WTC11 (cell line): ENCODE data around the gene POLR3GL. TPM values are rescaled to one million over a fixed set of nuclear protein-coding genes. Genes with fewer than 3 reads are reported as not detected.

Experiments used
- ATAC-seq: fragments of 200-7000 bp; cut with Tn5 transposase; 2 replicates; pipeline ENCODE4 v1.10.0; 2021; ENCODE audit warnings: mild to moderate bottlenecking, moderate library complexity
- CTCF ChIA-PET: fragments of 300-600 bp; sonication (Branson Sonifier 250); formaldehyde crosslinking; loops from one replicate; lab custom pipeline; 2021; ENCODE audit warnings: antibody characterized with exemption; lab: Charles Lee
- POLR2A ChIA-PET: fragments of 350-600 bp; sonication (Branson Sonifier 250); formaldehyde crosslinking; loops from one replicate; lab custom pipeline; 2021; ENCODE audit warnings: antibody characterized with exemption; lab: Charles Lee
- DNase-seq: peaks from one replicate; pipeline ENCODE4 v3.0.0; 2021; ENCODE audit warnings: low spot score
- H3K27ac Mint-ChIP-seq: 2 replicates; pipeline ENCODE4 v1.8.0; 2021; ENCODE audit warnings: mixed read lengths
- H3K27me3 Mint-ChIP-seq: 2 replicates; pipeline ENCODE4 v1.8.0; 2021; ENCODE audit warnings: low read depth, mild to moderate bottlenecking, moderate library complexity, mixed read lengths
- H3K36me3 Mint-ChIP-seq: 2 replicates; pipeline ENCODE4 v1.8.0; 2021; ENCODE audit warnings: mixed read lengths
- H3K4me1 Mint-ChIP-seq: 2 replicates; pipeline ENCODE4 v1.8.0; 2022; ENCODE audit warnings: mixed read lengths
- H3K4me3 Mint-ChIP-seq: 2 replicates; pipeline ENCODE4 v1.8.0; 2021; ENCODE audit warnings: mild to moderate bottlenecking, moderate library complexity, mixed read lengths
- H3K9me3 Mint-ChIP-seq: 2 replicates; pipeline ENCODE4 v1.8.0; 2021; ENCODE audit warnings: mixed read lengths
- CREB1 ChIP-seq: sonication (generic); formaldehyde crosslinking; IDR thresholded peaks from 2 replicates; pipeline ENCODE4 v1.8.0; 2023; ENCODE audit warnings: mild to moderate bottlenecking, missing genetic modification reagents
- CTCF ChIP-seq: fragments of 200-600 bp; IDR thresholded peaks from 2 replicates; pipeline ENCODE4 v1.8.0; 2022; ENCODE audit warnings: antibody characterized with exemption
- ELF4 ChIP-seq: sonication (generic); formaldehyde crosslinking; IDR thresholded peaks from 2 replicates; pipeline ENCODE4 v1.8.1; 2022; ENCODE audit warnings: low read depth, mild to moderate bottlenecking, moderate library complexity, missing genetic modification reagents
- EMX1 ChIP-seq: fragments of 250-450 bp; sonication (Bioruptor Pico); IDR thresholded peaks from 2 replicates; pipeline ENCODE4 v1.8.0; 2021; ENCODE audit warnings: mild to moderate bottlenecking
- ESRRA ChIP-seq: sonication (generic); formaldehyde crosslinking; IDR thresholded peaks from 2 replicates; pipeline ENCODE4 v1.8.1; 2022; ENCODE audit warnings: mild to moderate bottlenecking, missing genetic modification reagents, borderline replicate concordance
- ETV6 ChIP-seq: sonication (generic); formaldehyde crosslinking; IDR thresholded peaks from 2 replicates; pipeline ENCODE4 v1.8.1; 2022; ENCODE audit warnings: mild to moderate bottlenecking, missing genetic modification reagents
- FOXK1 ChIP-seq: sonication (generic); formaldehyde crosslinking; IDR thresholded peaks from 2 replicates; pipeline ENCODE4 v1.8.0; 2022; ENCODE audit warnings: mild to moderate bottlenecking, moderate library complexity, missing genetic modification reagents
- FOXP1 ChIP-seq: sonication (generic); formaldehyde crosslinking; IDR thresholded peaks from 2 replicates; pipeline ENCODE4 v1.8.0; 2022; ENCODE audit warnings: missing genetic modification reagents, mild to moderate bottlenecking, moderate library complexity, borderline replicate concordance
- GABPB1 ChIP-seq: sonication (generic); formaldehyde crosslinking; IDR thresholded peaks from 2 replicates; pipeline ENCODE4 v1.8.1; 2023; ENCODE audit warnings: mild to moderate bottlenecking, missing genetic modification reagents
- JUN ChIP-seq: sonication (generic); formaldehyde crosslinking; IDR thresholded peaks from 2 replicates; pipeline ENCODE4 v1.8.0; 2023; ENCODE audit warnings: mild to moderate bottlenecking, missing genetic modification reagents
- NFYB ChIP-seq: sonication (generic); formaldehyde crosslinking; conservative IDR thresholded peaks from 2 replicates; pipeline ENCODE4 v1.8.0; 2022; ENCODE audit warnings: low read depth, missing genetic modification reagents
- RELA ChIP-seq: sonication (generic); formaldehyde crosslinking; IDR thresholded peaks from 2 replicates; pipeline ENCODE4 v1.8.1; 2022; ENCODE audit warnings: missing genetic modification reagents, mild to moderate bottlenecking, borderline replicate concordance
- RORB ChIP-seq: fragments of 250-450 bp; sonication (Bioruptor Pico); IDR thresholded peaks from 2 replicates; pipeline ENCODE4 v1.9.0; 2021; ENCODE audit warnings: mild to moderate bottlenecking
- SMAD3 ChIP-seq: sonication (generic); formaldehyde crosslinking; IDR thresholded peaks from 2 replicates; pipeline ENCODE4 v1.8.0; 2022; ENCODE audit warnings: missing genetic modification reagents, mild to moderate bottlenecking, borderline replicate concordance
- TCF7 ChIP-seq: sonication (generic); formaldehyde crosslinking; IDR thresholded peaks from 2 replicates; pipeline ENCODE4 v1.8.0; 2022; ENCODE audit warnings: mild to moderate bottlenecking, low read depth, missing genetic modification reagents, moderate library complexity
- TEAD1 ChIP-seq: sonication (generic); formaldehyde crosslinking; IDR thresholded peaks from 2 replicates; pipeline ENCODE4 v1.8.0; 2022; ENCODE audit warnings: mild to moderate bottlenecking, missing genetic modification reagents
- TP53 ChIP-seq: sonication (generic); formaldehyde crosslinking; IDR thresholded peaks from 2 replicates; pipeline ENCODE4 v1.8.1; 2023; ENCODE audit warnings: mild to moderate bottlenecking, missing genetic modification reagents
- ZNF121 ChIP-seq: sonication (generic); formaldehyde crosslinking; IDR thresholded peaks from 2 replicates; pipeline ENCODE4 v1.8.0; 2023; ENCODE audit warnings: missing genetic modification reagents
- ZNF138 ChIP-seq: sonication (generic); formaldehyde crosslinking; conservative IDR thresholded peaks from 2 replicates; pipeline ENCODE4 v1.8.1; 2022; ENCODE audit warnings: mild to moderate bottlenecking, moderate library complexity, missing genetic modification reagents
- ZNF423 ChIP-seq: fragments of 250-450 bp; sonication (Bioruptor Pico); IDR thresholded peaks from 2 replicates; pipeline ENCODE4 v2.1.2; 2022; ENCODE audit warnings: mild to moderate bottlenecking, moderate library complexity
- ZNF532 ChIP-seq: fragments of 250-450 bp; sonication (Bioruptor Pico); IDR thresholded peaks from 2 replicates; pipeline ENCODE4 v1.9.0; 2021; ENCODE audit warnings: mild to moderate bottlenecking, borderline replicate concordance
- total RNA-seq: library from RNA; stranded (reverse); gene quantifications from 3 replicates; pipeline ENCODE4 v1.2.3, GENCODE V29; 2021

The POLR3GL gene
- total RNA-seq, 1 experiment from 2014 or later: 3.8 TPM

GRCh38 chr1:146001709-146002108 is 37.2 kb downstream of the POLR3GL start (continued):
- TF ChIP-seq ZNF423 (CRISPR knock-in tag): no peak

GRCh38 chr1:146007489-146008133 is 43.1 kb downstream of the POLR3GL start:
- H3K27me3 Mint-ChIP-seq: no peaks in the 10 kb centered on the region
- POLR2A ChIA-PET: interaction anchor here (1.1 kb wide), 1 partner anchor 31 kb away, joined by 6 read pairs; no protein-coding TSS in a partner anchor
- no peaks in the 10 kb centered on the region for H3K4me1 Mint-ChIP-seq
- no peak for DNase-seq
- H3K4me3 Mint-ChIP-seq: no peak overlapping the region
- no peaks in the 10 kb centered on the region for H3K36me3 Mint-ChIP-seq
- CTCF ChIA-PET: interaction anchor here (0.6 to 3.5 kb wide), 32 partner anchors 9 to 203 kb away, joined by 3 to 52 read pairs (median 6); partner anchors contain the start of genes ANKRD34A, ANKRD35, HJV and LIX1L
- ATAC-seq: no peak
- H3K27ac Mint-ChIP-seq: no peak overlapping the region
- no peaks in the 10 kb centered on the region for H3K9me3 Mint-ChIP-seq
- TF ChIP-seq ZNF121 (CRISPR knock-in tag) (peak; percentile 23; the same call in 1 of the 2 replicates), TCF7 (CRISPR knock-in tag) (no peak)

GRCh38 chr1:146010126-146010738 is 45.7 kb downstream of the POLR3GL start:
- TF ChIP-seq GABPB1 (CRISPR knock-in tag) (no peak), TP53 (CRISPR knock-in tag) (no peak), JUN (CRISPR knock-in tag) (no peak), CREB1 (no peak), RORB (CRISPR knock-in tag) (no peak), FOXK1 (CRISPR knock-in tag) (no peak), SMAD3 (CRISPR knock-in tag) (no peak), CTCF (no peak), EMX1 (CRISPR knock-in tag) (no peak), NFYB (CRISPR knock-in tag) (no peak), ESRRA (no peak), TEAD1 (CRISPR knock-in tag) (no peak), RELA (CRISPR knock-in tag) (no peak), FOXP1 (CRISPR knock-in tag) (no peak), ZNF532 (CRISPR knock-in tag) (no peak), ELF4 (CRISPR knock-in tag) (no peak), ETV6 (no peak), ZNF138 (CRISPR knock-in tag) (no peak)
- H3K36me3 Mint-ChIP-seq: no peaks in the 10 kb centered on the region
- no peaks in the 10 kb centered on the region for H3K4me1 Mint-ChIP-seq
- no peaks in the 10 kb centered on the region for H3K9me3 Mint-ChIP-seq
- ChIA-PET POLR2A (interaction anchor here (0.6 kb wide), 2 partner anchors 25 to 152 kb away, joined by 4 read pairs; partner anchors contain the start of gene PIAS3), CTCF (interaction anchor here (2.1 to 3.0 kb wide), 2 partner anchors 33 to 165 kb away, joined by 9 to 29 read pairs; partner anchors contain the start of gene NUDT17)
- no peak for ATAC-seq
- no peak overlapping the region for H3K4me3 Mint-ChIP-seq
- no peak overlapping the region for H3K27ac Mint-ChIP-seq
- no peak for DNase-seq
- H3K27me3 Mint-ChIP-seq: no peaks in the 10 kb centered on the region; the same call in 1 of the 2 replicates
